Measurements from ENCODE around the gene FAAP20. TPM values are rescaled to one million over a fixed set of nuclear protein-coding genes. Genes with fewer than 3 reads are reported as not detected.

Gene FAAP20
- total RNA-seq, 4 donors from 2014 or later = 19.4 to 84.5 (median 34.9) TPM

GRCh38 chr1:2190491-2190976 lies 4.0 kb downstream of the FAAP20 start:
- no peaks in the 10 kb centered on the region for H3K9me3 ChIP-seq
- no peaks in the 10 kb centered on the region for H3K36me3 ChIP-seq
- TF ChIP-seq CTCF (IDR thresholded peaks at IDR 0.05) (no peak), POLR2A (IDR thresholded peaks at IDR 0.05) (no peak), POLR2AphosphoS5 (IDR thresholded peaks at IDR 0.05) (no peak), EP300 (IDR thresholded peaks at IDR 0.05; ENCODE audit: low read depth) (no peak)
- H3K4me3 ChIP-seq = peak overlapping the region; percentile 39 to 57 (median 50)
- in situ Hi-C loops (cut with MboI; ENCODE audit: low pct_ligation_motif_present in 1 of 4, low pct_unique_long_range_greater_than_20kb in 1 of 4, low sequenced_read_pairs in 3 of 4) (loop anchor here (10.0 to 25.0 kb wide), 3 partner anchors 194 to 597 kb away; partner anchors contain the start of genes HES5 (in 1 of the 4) and PANK4 (in 1 of the 4)), intact Hi-C loops (cut with DNase I; ENCODE audit: low total_unique reads) (loop anchor here (10.0 kb wide), 1 partner anchor 1434 kb away; the partner anchor contains the start of gene TPRG1L)
- H3K27ac ChIP-seq = peak overlapping the region; percentile 91 to 97 (median 94)
- DNase-seq = no peak
- peaks cover 30 to 59% (median 41%) of the 10 kb centered on the region in 4 donors for H3K4me1 ChIP-seq
- 81 to 100% methylated on average over 2 to 18 of the region's 19 CpGs for WGBS, 2 donors (ENCODE audit: low coverage in 1 of 2)
- no peaks in the 10 kb centered on the region for H3K27me3 ChIP-seq

- Histone ChIP-seq H3K4me3 (peak overlapping the region; percentile 39 to 57 (median 50)), H3K4me1 (peaks cover 30 to 54% (median 36%) of the 10 kb centered on the region in 4 donors), H3K9me3 (no peaks in the 10 kb centered on the region), H3K27me3 (no peaks in the 10 kb centered on the region), H3K27ac (peak overlapping the region; percentile 91 to 97 (median 94)), H3K36me3 (no peaks in the 10 kb centered on the region)
- in situ Hi-C loops (cut with MboI; ENCODE audit: low pct_ligation_motif_present in 1 of 4, low pct_unique_long_range_greater_than_20kb in 1 of 4, low sequenced_read_pairs in 3 of 4) = loop anchor here (10.0 to 25.0 kb wide), 3 partner anchors 195 to 598 kb away; partner anchors contain the start of genes HES5 (in 1 of the 4) and PANK4 (in 1 of the 4)
- peak; percentile 95 for DNase-seq
- TF ChIP-seq POLR2AphosphoS5 (IDR thresholded peaks at IDR 0.05) (peak; percentile 90 to 94 (median 91)), POLR2A (IDR thresholded peaks at IDR 0.05) (peak; percentile 78), CTCF (IDR thresholded peaks at IDR 0.05) (no peak)
- intact Hi-C loops (cut with DNase I; ENCODE audit: low total_unique reads) = loop anchor here (10.0 kb wide), 1 partner anchor 1435 kb away; the partner anchor contains the start of gene TPRG1L
- WGBS, 2 donors (ENCODE audit: low coverage in 1 of 2) = 0 to 17% methylated on average over 2 to 38 of the region's 65 CpGs
Measured at GRCh38 chr1:2189459-2190425, 4.8 kb downstream of the FAAP20 start.

GRCh38 chr1:2188336-2188735 lies 6.2 kb downstream of the FAAP20 start:
- H3K9me3 ChIP-seq = no peaks in the 10 kb centered on the region
- no peak overlapping the region for H3K27ac ChIP-seq
- H3K36me3 ChIP-seq = no peaks in the 10 kb centered on the region
- WGBS, 2 donors (ENCODE audit: low coverage in 1 of 2) = 96% methylated on average over 15 of the region's 16 CpGs; no CpG with 5 or more reads in 1 of the 2 donors
- TF ChIP-seq POLR2AphosphoS5 (IDR thresholded peaks at IDR 0.05) (no peak), EP300 (IDR thresholded peaks at IDR 0.05; ENCODE audit: low read depth) (no peak), POLR2A (IDR thresholded peaks at IDR 0.05) (no peak), CTCF (IDR thresholded peaks at IDR 0.05) (no peak)
- no peaks in the 10 kb centered on the region for H3K27me3 ChIP-seq
- peaks cover 22 to 45% (median 28%) of the 10 kb centered on the region in 4 donors for H3K4me1 ChIP-seq
- in situ Hi-C loops (cut with MboI; ENCODE audit: low pct_ligation_motif_present in 1 of 4, low pct_unique_long_range_greater_than_20kb in 1 of 4, low sequenced_read_pairs in 3 of 4) = loop anchor here in 2 of 4 donors (25.0 kb wide), 2 partner anchors 349 to 599 kb away; partner anchors contain the start of genes HES5 (in 1 of the 2) and PANK4 (in 1 of the 2)
- H3K4me3 ChIP-seq = no peak overlapping the region
- intact Hi-C loops (cut with DNase I; ENCODE audit: low total_unique reads) = no loop called here
- no peak for DNase-seq

- H3K9me3 ChIP-seq = no peaks in the 10 kb centered on the region
- peaks cover 22 to 37% (median 26%) of the 10 kb centered on the region in 4 donors for H3K4me1 ChIP-seq
- no peaks in the 10 kb centered on the region for H3K36me3 ChIP-seq
- intact Hi-C loops (cut with DNase I; ENCODE audit: low total_unique reads) (no loop called here), in situ Hi-C loops (cut with MboI; ENCODE audit: low pct_ligation_motif_present in 1 of 4, low pct_unique_long_range_greater_than_20kb in 1 of 4, low sequenced_read_pairs in 3 of 4) (loop anchor here in 2 of 4 donors (25.0 kb wide), 2 partner anchors 350 to 600 kb away; partner anchors contain the start of genes HES5 (in 1 of the 2) and PANK4 (in 1 of the 2))
- DNase-seq = peak; percentile 49
- no peak overlapping the region for H3K27ac ChIP-seq
- 67 to 80% methylated on average over 1 to 13 of the region's 13 CpGs for WGBS, 2 donors (ENCODE audit: low coverage in 1 of 2)
- TF ChIP-seq POLR2AphosphoS5 (IDR thresholded peaks at IDR 0.05) (peak in 1 of 3 donors; percentile 24), POLR2A (IDR thresholded peaks at IDR 0.05) (no peak)
- no peaks in the 10 kb centered on the region for H3K27me3 ChIP-seq
- no peak overlapping the region for H3K4me3 ChIP-seq
Measured at GRCh38 chr1:2187619-2188018, 7.0 kb downstream of the FAAP20 start.
